CD14-positive monocyte (primary cell): Measurements from ENCODE around the gene SRD5A1. TPM values are rescaled to one million over a fixed set of nuclear protein-coding genes. Genes with fewer than 3 reads are reported as not detected.

Source experiments
- DNase-seq, 3 donors: peaks; one replicate each; pipeline ENCODE4 v3.0.0-alpha.2; 2011 to 2022
- H2AFZ ChIP-seq: 2 replicates; pipeline ENCODE4 v1.6.0; 2012; ENCODE audit warnings: mild to moderate bottlenecking, low read depth, low read length, inconsistent platforms; ENCODE audit not compliant: insufficient read depth, poor library complexity, severe bottlenecking
- H3K27ac ChIP-seq, 2 donors: 1 replicate in 1 of 2; 2 replicates in 1 of 2; pipeline ENCODE4 v1.5.1; 2012 to 2013; ENCODE audit warnings: low read length in 2 of 2, control low read depth in 1 of 2, inconsistent platforms in 1 of 2, low read depth in 1 of 2, mild to moderate bottlenecking in 1 of 2
- H3K27me3 ChIP-seq, 2 donors: one replicate each; pipeline versions ENCODE4 v1.6.0 to v1.6.1; 2011 to 2013; ENCODE audit warnings: low read length in 2 of 2; ENCODE audit not compliant: control insufficient read depth in 2 of 2, insufficient read depth in 2 of 2
- H3K36me3 ChIP-seq, 2 donors: replicated peaks in 1 of 2; 1 replicate in 1 of 2; 2 replicates in 1 of 2; pipeline versions ENCODE4 v1.5.1 to v1.6.1; 2012 to 2013; ENCODE audit warnings: low read length in 2 of 2, control low read depth in 1 of 2, inconsistent platforms in 1 of 2, mild to moderate bottlenecking in 1 of 2; ENCODE audit not compliant: insufficient read depth in 2 of 2, control insufficient read depth in 1 of 2
- H3K4me1 ChIP-seq, 2 donors: 1 replicate in 1 of 2; 2 replicates in 1 of 2; pipeline versions ENCODE4 v1.5.1 to v1.6.1; 2012 to 2013; ENCODE audit warnings: low read length in 2 of 2, control low read depth in 1 of 2, inconsistent platforms in 1 of 2, mild to moderate bottlenecking in 1 of 2, moderate library complexity in 1 of 2; ENCODE audit not compliant: insufficient read depth in 2 of 2, control insufficient read depth in 1 of 2
- H3K4me2 ChIP-seq: replicated peaks from 2 replicates; pipeline ENCODE3; 2012; ENCODE audit warnings: low read length, moderate library complexity, mild to moderate bottlenecking; ENCODE audit not compliant: poor library complexity, severe bottlenecking; ENCODE audit errors: extremely low read depth
- H3K4me3 ChIP-seq, 3 experiments: fragments of 200-600 bp in 1 of 3; sonication (generic) in 1 of 3; replicated peaks in 1 of 3; 1 replicate in 2 of 3; 2 replicates in 1 of 3; pipeline ENCODE4 v1.5.1; 2011 to 2013; ENCODE audit warnings: low read length in 3 of 3, mild to moderate bottlenecking in 3 of 3, control low read depth in 2 of 3, low read depth in 2 of 3, inconsistent platforms in 1 of 3, moderate library complexity in 1 of 3
- H3K79me2 ChIP-seq: 2 replicates; pipeline ENCODE4 v1.6.0; 2012; ENCODE audit warnings: mild to moderate bottlenecking, control low read depth, inconsistent platforms, low read length, moderate library complexity; ENCODE audit not compliant: insufficient read depth
- H3K9ac ChIP-seq: 2 replicates; pipeline ENCODE4 v1.6.0; 2017; ENCODE audit warnings: low read length, mild to moderate bottlenecking; ENCODE audit not compliant: insufficient read depth, poor library complexity, severe bottlenecking
- H3K9me3 ChIP-seq, 2 donors: replicated peaks in 1 of 2; 1 replicate in 1 of 2; 2 replicates in 1 of 2; pipeline versions ENCODE4 v1.5.1 to v1.6.1; 2012 to 2013; ENCODE audit warnings: low read length in 2 of 2, control low read depth in 1 of 2; ENCODE audit not compliant: control insufficient read depth in 1 of 2, insufficient read depth in 1 of 2
- H4K20me1 ChIP-seq: 2 replicates; pipeline ENCODE4 v1.6.0; 2012; ENCODE audit warnings: mild to moderate bottlenecking, low read length, control low read depth, moderate library complexity; ENCODE audit not compliant: insufficient read depth
- H3K27ac Mint-ChIP-seq, 7 donors: one replicate each; pipeline ENCODE4 v1.8.0; 2020; ENCODE audit warnings: mild to moderate bottlenecking in 7 of 7, mixed read lengths in 7 of 7, moderate library complexity in 6 of 7, inconsistent platforms in 2 of 7
- H3K27me3 Mint-ChIP-seq, 3 donors: one replicate each; pipeline ENCODE4 v1.8.0; 2021 to 2022; ENCODE audit warnings: low read depth in 3 of 3, mild to moderate bottlenecking in 3 of 3, mixed read lengths in 3 of 3, moderate library complexity in 3 of 3, inconsistent platforms in 1 of 3
- H3K36me3 Mint-ChIP-seq, 2 donors: one replicate each; pipeline ENCODE4 v1.8.0; 2020; ENCODE audit warnings: mixed read lengths in 2 of 2, inconsistent platforms in 1 of 2, mild to moderate bottlenecking in 1 of 2
- H3K4me1 Mint-ChIP-seq: one replicate; pipeline ENCODE4 v1.8.0; 2020; ENCODE audit warnings: mild to moderate bottlenecking, mixed read lengths
- H3K4me3 Mint-ChIP-seq, 2 donors: one replicate each; pipeline ENCODE4 v1.8.0; 2020; ENCODE audit warnings: mild to moderate bottlenecking in 2 of 2, mixed read lengths in 2 of 2, moderate library complexity in 1 of 2
- H3K9me3 Mint-ChIP-seq, 7 donors: one replicate each; pipeline ENCODE4 v1.8.0; 2020 to 2022; ENCODE audit warnings: mixed read lengths in 7 of 7, mild to moderate bottlenecking in 6 of 7, moderate library complexity in 6 of 7, inconsistent platforms in 2 of 7
- WGBS: methylation state at CpG from one replicate; pipeline ENCODE4 v1.1.5; 2013; ENCODE audit warnings: missing lambda C conversion rate; ENCODE audit not compliant: insufficient coverage; 5-methylcytosine and 5-hydroxymethylcytosine counted together
- intact Hi-C, 2 donors: fragments of 100-400 bp; cut with micrococcal nuclease; formaldehyde crosslinking; loops; one replicate each; pipeline versions ENCODE4 v1.15.0 to v1.15.1; 2023
- polyA plus RNA-seq, 3 donors: library from polyadenylated mRNA; depleted of rRNA in 1 of 3; unstranded in 2 of 3; stranded (reverse) in 1 of 3; fragments of 300-500 nt in 2 of 3; fragments of >200 nt in 1 of 3; fragmentation: Illumina TruSeq in 2 of 3; gene quantifications; 1 replicate in 2 of 3; 2 replicates in 1 of 3; pipeline ENCODE4 v1.2.3, GENCODE V29; 2012 to 2021
- TF ChIP-seq, protein P1 (sequence below): fragments of 200-600 bp; IDR thresholded peaks from one replicate; pipeline ENCODE4 v1.8.0; 2022; ENCODE audit warnings: antibody characterized with exemption, mild to moderate bottlenecking

The SRD5A1 gene
- polyA plus RNA-seq, 3 donors = 21.2 to 34.7 (median 26.0) TPM

DNA sequence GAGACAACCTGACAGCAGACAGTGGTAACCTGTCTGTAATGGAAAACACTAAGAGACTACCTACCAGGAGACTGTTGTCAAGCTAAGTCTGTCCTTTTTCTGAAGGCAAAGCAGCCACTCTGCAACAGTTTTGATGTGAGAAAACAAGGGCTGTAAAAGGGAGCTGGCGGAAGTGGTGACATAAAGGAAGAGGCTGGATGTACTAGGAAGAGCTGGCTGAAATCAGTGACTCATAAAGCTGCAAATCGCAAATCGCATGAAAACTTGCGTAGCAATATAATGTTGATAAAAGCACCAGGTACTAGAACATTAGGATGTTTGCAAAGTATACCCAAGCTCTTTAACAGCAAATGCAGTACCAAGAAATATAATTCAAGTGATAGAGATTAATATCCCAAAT is 1.8 kb upstream of the SRD5A1 start:
- no peaks in the 10 kb centered on the region for H3K9me3 ChIP-seq
- Mint-ChIP-seq H3K4me3 (peak overlapping the region in 1 of 2 donors; percentile 16), H3K9me3 (peaks cover 0 to 2% (median 0%) of the 10 kb centered on the region in 7 donors), H3K27ac (peak overlapping the region in 4 of 7 donors; percentile 3 to 69 (median 34)), H3K27me3 (peaks cover 0 to 8% (median 0%) of the 10 kb centered on the region in 3 donors), H3K36me3 (peaks cover 49 to 50% of the 10 kb centered on the region in 2 donors), H3K4me1 (peaks cover 40% of the 10 kb centered on the region)
- peak overlapping the region; percentile 95 for H3K4me2 ChIP-seq
- no peaks in the 10 kb centered on the region for H3K27me3 ChIP-seq
- H3K4me1 ChIP-seq = peaks cover 20 to 32% of the 10 kb centered on the region in 2 donors
- intact Hi-C loops = loop anchor here (5.0 to 10.0 kb wide), 4 partner anchors 113 to 1233 kb away; partner anchors contain the start of genes ICE1 (in 2 of the 2), FASTKD3 (in 1 of the 2) and MTRR (in 1 of the 2)
- TF ChIP-seq, protein P1, sequence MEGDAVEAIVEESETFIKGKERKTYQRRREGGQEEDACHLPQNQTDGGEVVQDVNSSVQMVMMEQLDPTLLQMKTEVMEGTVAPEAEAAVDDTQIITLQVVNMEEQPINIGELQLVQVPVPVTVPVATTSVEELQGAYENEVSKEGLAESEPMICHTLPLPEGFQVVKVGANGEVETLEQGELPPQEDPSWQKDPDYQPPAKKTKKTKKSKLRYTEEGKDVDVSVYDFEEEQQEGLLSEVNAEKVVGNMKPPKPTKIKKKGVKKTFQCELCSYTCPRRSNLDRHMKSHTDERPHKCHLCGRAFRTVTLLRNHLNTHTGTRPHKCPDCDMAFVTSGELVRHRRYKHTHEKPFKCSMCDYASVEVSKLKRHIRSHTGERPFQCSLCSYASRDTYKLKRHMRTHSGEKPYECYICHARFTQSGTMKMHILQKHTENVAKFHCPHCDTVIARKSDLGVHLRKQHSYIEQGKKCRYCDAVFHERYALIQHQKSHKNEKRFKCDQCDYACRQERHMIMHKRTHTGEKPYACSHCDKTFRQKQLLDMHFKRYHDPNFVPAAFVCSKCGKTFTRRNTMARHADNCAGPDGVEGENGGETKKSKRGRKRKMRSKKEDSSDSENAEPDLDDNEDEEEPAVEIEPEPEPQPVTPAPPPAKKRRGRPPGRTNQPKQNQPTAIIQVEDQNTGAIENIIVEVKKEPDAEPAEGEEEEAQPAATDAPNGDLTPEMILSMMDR = no peak
- peaks cover 85% of the 10 kb centered on the region for H4K20me1 ChIP-seq
- no peak overlapping the region for H2AFZ ChIP-seq
- 100% methylated on average over 3 of the region's 4 CpGs for WGBS
- H3K9ac ChIP-seq = no peak overlapping the region
- peak overlapping the region in 1 of 2 donors; percentile 94 for H3K27ac ChIP-seq
- peaks cover 34 to 58% of the 10 kb centered on the region in 2 donors for H3K36me3 ChIP-seq
- peaks cover 90% of the 10 kb centered on the region for H3K79me2 ChIP-seq
- no peak for DNase-seq
- H3K4me3 ChIP-seq = peak overlapping the region in 1 of 3 experiments; percentile 94

- H3K4me1 Mint-ChIP-seq = peaks cover 48% of the 10 kb centered on the region
- peak overlapping the region; percentile 86 to 98 for H3K4me3 Mint-ChIP-seq
- H3K9me3 ChIP-seq = no peaks in the 10 kb centered on the region
- peaks cover 49 to 52% of the 10 kb centered on the region in 2 donors for H3K36me3 Mint-ChIP-seq
- peak overlapping the region; percentile 84 to 94 (median 84) for H3K4me3 ChIP-seq
- peak overlapping the region; percentile 56 to 94 for H3K27ac ChIP-seq
- H3K4me1 ChIP-seq = peaks cover 21 to 36% of the 10 kb centered on the region in 2 donors
- H3K9ac ChIP-seq = peak overlapping the region; percentile 90
- WGBS = 0% methylated on average over 33 of the region's 33 CpGs
- no peaks in the 10 kb centered on the region for H3K9me3 Mint-ChIP-seq
- peak overlapping the region; percentile 95 for H3K4me2 ChIP-seq
- H3K79me2 ChIP-seq = peaks cover 90% of the 10 kb centered on the region
- TF ChIP-seq, protein P1 = no peak
- peaks cover 35 to 56% of the 10 kb centered on the region in 2 donors for H3K36me3 ChIP-seq
- peak overlapping the region; percentile 95 to 99 (median 99) for H3K27ac Mint-ChIP-seq
- H3K27me3 Mint-ChIP-seq = peaks cover 1 to 8% (median 1%) of the 10 kb centered on the region in 3 donors
- intact Hi-C loops = loop anchor here (2.0 to 10.0 kb wide), 5 partner anchors 80 to 1232 kb away; partner anchors contain the start of genes ICE1 (in 2 of the 2), TENT4A (in 2 of the 2), FASTKD3 (in 1 of the 2) and MTRR (in 1 of the 2)
- no peaks in the 10 kb centered on the region for H3K27me3 ChIP-seq
- H4K20me1 ChIP-seq = peaks cover 85% of the 10 kb centered on the region
- DNase-seq = peak in 2 of 3 donors; percentile 12 to 19
- H2AFZ ChIP-seq = peak overlapping the region; percentile 88
Measured at GRCh38 chr5:6632324-6632887, 834 bp upstream of the SRD5A1 start.
